Measurements from ENCODE around the gene COL6A1.
"Not testable (repeated sequence)": the region's sequence is repeated elsewhere in the genome, so short reads cannot be mapped to it uniquely, and the experiment has no call there.

Gene COL6A1

GRCh38 chr21:45995686-45996179, 14.2 kb downstream of the COL6A1 start:
- no peak for DNase-seq (ENCODE audit: low spot score)

- DNase-seq (ENCODE audit: low spot score) = no peak
Observed at GRCh38 chr21:45996311-45997204, 15.0 kb downstream of the COL6A1 start.

GRCh38 chr21:45997205-45997494, 15.6 kb downstream of the COL6A1 start:
- no peak for DNase-seq (ENCODE audit: low spot score)

GRCh38 chr21:45997495-45998275, 16.1 kb downstream of the COL6A1 start:
- no peak for DNase-seq (ENCODE audit: low spot score)

GRCh38 chr21:45998276-45998701, 16.7 kb downstream of the COL6A1 start:
- no peak for DNase-seq (ENCODE audit: low spot score)

- DNase-seq (ENCODE audit: low spot score) = no peak
Observed at GRCh38 chr21:45998871-45999580, 17.5 kb downstream of the COL6A1 start.

- DNase-seq (ENCODE audit: low spot score) = no peak
Observed at GRCh38 chr21:45999581-46000181, 18.1 kb downstream of the COL6A1 start.

GRCh38 chr21:46000182-46000730, 18.7 kb downstream of the COL6A1 start:
- no peak for DNase-seq (ENCODE audit: low spot score)

- no peak for DNase-seq (ENCODE audit: low spot score)
Observed at GRCh38 chr21:46000731-46001641, 19.4 kb downstream of the COL6A1 start.

GRCh38 chr21:46001821-46002681, 20.5 kb downstream of the COL6A1 start:
- no peak for DNase-seq (ENCODE audit: low spot score)

GRCh38 chr21:46002841-46003574, 21.4 kb downstream of the COL6A1 start:
- DNase-seq (ENCODE audit: low spot score) = no peak

GRCh38 chr21:46003575-46004007, 22.0 kb downstream of the COL6A1 start:
- no peak for DNase-seq (ENCODE audit: low spot score)

- no peak for DNase-seq (ENCODE audit: low spot score)
Observed at GRCh38 chr21:46004168-46004861, 22.7 kb downstream of the COL6A1 start.

GRCh38 chr21:46005081-46005480, 23.5 kb downstream of the COL6A1 start:
- DNase-seq (ENCODE audit: low spot score) = no peak

GRCh38 chr21:46005481-46005881, 23.9 kb downstream of the COL6A1 start:
- no peak for DNase-seq (ENCODE audit: low spot score)

- DNase-seq (ENCODE audit: low spot score) = not testable (repeated sequence)
Observed at GRCh38 chr21:46005894-46006546, 24.4 kb downstream of the COL6A1 start.

Measured in AG08395 (cell line).